Epithelial cell of proximal tubule (primary cell): ENCODE measurements around the gene PPCDC. TPM values are rescaled to one million over a fixed set of nuclear protein-coding genes. Genes with fewer than 3 reads are reported as not detected.

Source experiments
- DNase-seq: peaks from one replicate; pipeline ENCODE4 v3.0.0-alpha.2; 2011; ENCODE audit warnings: low read depth
- H3K4me3 ChIP-seq: 2 replicates; pipeline ENCODE4 v1.5.1; 2011; ENCODE audit warnings: low read depth, mild to moderate bottlenecking, low read length
- CTCF ChIP-seq: conservative IDR thresholded peaks from 2 replicates; pipeline ENCODE4 v1.5.1; 2012; ENCODE audit warnings: low read depth, mild to moderate bottlenecking, low read length
- total RNA-seq: library from RNA; depleted of rRNA; stranded (reverse); fragments of >200 nt; gene quantifications from 2 replicates; pipeline ENCODE4 v1.2.3, GENCODE V29; 2015

The PPCDC gene
- total RNA-seq, 1 donor from 2014 or later, result 26.1 TPM

GRCh38 chr15:75063889-75064288 is 40.5 kb downstream of the PPCDC start:
- no peak overlapping the region for H3K4me3 ChIP-seq
- TF ChIP-seq CTCF, result no peak
- no peak for DNase-seq

- no peak overlapping the region for H3K4me3 ChIP-seq
- TF ChIP-seq CTCF, result no peak
- no peak for DNase-seq
Observed at GRCh38 chr15:75064846-75065245, 41.5 kb downstream of the PPCDC start.

- no peak for DNase-seq
- TF ChIP-seq CTCF, result no peak
- H3K4me3 ChIP-seq, result no peak overlapping the region
Observed at GRCh38 chr15:75065467-75065850, 42.1 kb downstream of the PPCDC start.

- no peak for TF ChIP-seq CTCF
- H3K4me3 ChIP-seq, result no peak overlapping the region
- DNase-seq, result no peak
Observed at GRCh38 chr15:75065851-75066509, 42.6 kb downstream of the PPCDC start.

- H3K4me3 ChIP-seq, result no peak overlapping the region
- no peak for TF ChIP-seq CTCF
- no peak for DNase-seq
Observed at GRCh38 chr15:75067123-75067830, 43.9 kb downstream of the PPCDC start.

GRCh38 chr15:75068748-75069147 is 45.4 kb downstream of the PPCDC start:
- TF ChIP-seq CTCF, result no peak
- H3K4me3 ChIP-seq, result no peak overlapping the region
- no peak for DNase-seq

- no peak overlapping the region for H3K4me3 ChIP-seq
- TF ChIP-seq CTCF, result no peak
- no peak for DNase-seq
Observed at GRCh38 chr15:75069301-75069925, 46.0 kb downstream of the PPCDC start.
